WI38 (cell line): ENCODE results near the gene POLN.

Experiments used
- H3K4me3 ChIP-seq: 2 replicates; pipeline ENCODE4 v1.5.1; 2011; ENCODE audit warnings: low read depth, mild to moderate bottlenecking, control low read depth, low read length
- TF ChIP-seq, protein P1 (sequence below): IDR thresholded peaks from 2 replicates; pipeline ENCODE4 v1.5.1; 2012; ENCODE audit warnings: low read depth, mild to moderate bottlenecking, control low read depth, low read length

The POLN gene

DNA sequence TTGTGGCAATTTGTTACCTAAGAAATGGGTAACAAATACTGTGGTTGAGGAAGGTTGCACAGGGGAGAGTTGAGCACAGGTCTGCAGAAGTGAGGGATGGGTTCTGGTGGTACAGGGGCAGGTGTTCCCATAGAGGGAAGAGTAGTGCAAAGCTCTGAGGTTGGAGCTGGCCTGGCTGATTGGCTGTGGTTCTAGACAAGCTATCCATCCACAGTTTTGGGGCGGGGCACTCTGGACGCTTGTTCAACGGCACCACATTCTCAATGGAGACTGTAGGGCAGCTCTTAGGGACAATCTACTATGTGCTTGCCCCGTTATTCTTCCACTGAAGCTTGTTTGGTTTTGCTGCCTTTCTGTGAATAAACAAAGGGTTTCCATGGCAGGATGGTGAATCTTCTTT is 147.4 kb downstream of the POLN start:
- TF ChIP-seq, protein P1, sequence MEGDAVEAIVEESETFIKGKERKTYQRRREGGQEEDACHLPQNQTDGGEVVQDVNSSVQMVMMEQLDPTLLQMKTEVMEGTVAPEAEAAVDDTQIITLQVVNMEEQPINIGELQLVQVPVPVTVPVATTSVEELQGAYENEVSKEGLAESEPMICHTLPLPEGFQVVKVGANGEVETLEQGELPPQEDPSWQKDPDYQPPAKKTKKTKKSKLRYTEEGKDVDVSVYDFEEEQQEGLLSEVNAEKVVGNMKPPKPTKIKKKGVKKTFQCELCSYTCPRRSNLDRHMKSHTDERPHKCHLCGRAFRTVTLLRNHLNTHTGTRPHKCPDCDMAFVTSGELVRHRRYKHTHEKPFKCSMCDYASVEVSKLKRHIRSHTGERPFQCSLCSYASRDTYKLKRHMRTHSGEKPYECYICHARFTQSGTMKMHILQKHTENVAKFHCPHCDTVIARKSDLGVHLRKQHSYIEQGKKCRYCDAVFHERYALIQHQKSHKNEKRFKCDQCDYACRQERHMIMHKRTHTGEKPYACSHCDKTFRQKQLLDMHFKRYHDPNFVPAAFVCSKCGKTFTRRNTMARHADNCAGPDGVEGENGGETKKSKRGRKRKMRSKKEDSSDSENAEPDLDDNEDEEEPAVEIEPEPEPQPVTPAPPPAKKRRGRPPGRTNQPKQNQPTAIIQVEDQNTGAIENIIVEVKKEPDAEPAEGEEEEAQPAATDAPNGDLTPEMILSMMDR: no peak
- no peak overlapping the region for H3K4me3 ChIP-seq

DNA sequence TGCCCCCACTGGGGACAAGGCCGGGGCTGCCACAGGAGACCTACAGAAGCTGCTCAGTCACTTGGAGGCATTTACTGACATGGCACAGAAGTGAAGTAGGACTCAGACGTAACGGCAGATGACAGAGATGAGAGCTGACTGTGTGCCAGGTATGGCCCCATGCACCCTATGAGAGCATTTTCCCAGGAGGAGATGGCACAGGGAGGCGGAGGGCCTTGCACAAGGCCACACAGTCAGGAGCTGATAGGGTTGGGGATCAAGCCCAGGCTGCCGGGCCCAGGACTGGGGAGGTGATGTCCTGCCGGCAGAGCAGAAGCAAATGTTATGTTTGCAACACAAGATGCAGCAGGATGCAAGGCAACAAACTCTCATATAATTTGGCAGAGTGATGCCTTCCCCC is 148.7 kb downstream of the POLN start:
- no peak overlapping the region for H3K4me3 ChIP-seq

DNA sequence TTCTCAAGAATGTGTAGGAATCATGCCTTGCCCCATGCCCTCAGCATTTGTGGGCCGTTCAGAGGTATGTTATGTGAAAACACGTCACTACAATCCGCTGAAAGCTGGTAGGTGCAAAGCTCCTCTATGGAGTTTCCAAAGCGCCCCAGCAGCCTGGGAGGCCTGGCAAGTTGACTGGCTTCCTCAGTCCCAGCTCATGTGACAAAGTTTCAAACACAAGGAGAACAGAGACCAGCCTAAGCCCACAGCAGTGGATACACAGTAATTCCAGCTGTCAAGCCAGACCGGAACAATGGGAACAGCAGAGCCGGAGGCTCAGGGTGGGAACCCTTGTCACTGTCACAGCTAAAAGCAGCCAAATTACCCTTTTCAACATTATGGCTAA is 149.3 kb downstream of the POLN start:
- TF ChIP-seq, protein P1: no peak
- H3K4me3 ChIP-seq: no peak overlapping the region

More for the DNA sequence above, 148.7 kb downstream of the POLN start:
- TF ChIP-seq, protein P1: no peak

GRCh38 chr4:2091990-2092668 is 149.8 kb downstream of the POLN start:
- TF ChIP-seq, protein P1: no peak
- no peak overlapping the region for H3K4me3 ChIP-seq

- TF ChIP-seq, protein P1: no peak
- no peak overlapping the region for H3K4me3 ChIP-seq
Measured at GRCh38 chr4:2090642-2091041, 151.3 kb downstream of the POLN start.

DNA sequence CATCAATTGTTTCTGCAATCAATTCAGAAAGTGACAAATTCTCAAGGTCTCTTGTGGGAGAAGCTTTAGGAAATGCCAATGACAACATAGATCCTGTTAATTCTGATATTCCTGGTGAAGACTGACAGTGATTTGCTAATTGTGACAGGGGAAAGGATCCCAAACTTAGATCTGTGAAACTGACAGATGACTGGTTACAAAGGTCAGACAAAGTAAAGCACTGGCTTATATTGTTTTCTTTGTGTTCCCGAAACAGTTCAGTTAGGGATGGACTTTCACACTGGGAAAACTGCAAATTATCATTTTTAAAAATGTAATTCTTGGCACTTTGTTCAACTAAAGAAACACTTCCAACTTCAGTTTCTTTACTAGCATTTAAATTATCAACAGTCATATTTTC is 152.7 kb downstream of the POLN start:
- H3K4me3 ChIP-seq: no peak overlapping the region
- TF ChIP-seq, protein P1: no peak

DNA sequence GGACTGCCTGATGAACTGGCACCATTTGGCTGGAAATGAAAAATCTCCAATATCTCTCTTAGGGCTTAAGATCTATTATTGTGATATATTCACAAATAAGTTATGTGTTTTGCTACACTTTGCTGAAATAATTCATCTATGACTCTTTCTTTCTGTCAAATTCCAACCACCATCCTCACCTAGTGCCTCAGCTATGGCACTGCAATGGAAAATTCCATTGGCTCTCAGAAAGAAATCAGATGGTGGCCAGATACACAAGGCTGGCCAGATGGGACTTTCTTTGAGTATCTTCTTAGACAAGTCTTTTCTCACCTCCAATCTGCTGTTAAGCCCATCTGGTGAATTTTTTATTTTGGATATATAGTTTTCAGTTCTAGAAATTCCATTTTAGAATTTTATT is 154.8 kb downstream of the POLN start:
- TF ChIP-seq, protein P1: no peak

More for the DNA sequence above, 154.8 kb downstream of the POLN start:
- no peak overlapping the region for H3K4me3 ChIP-seq
